Large intestine (tissue), 3 donors: ENCODE results near the gene LIMCH1. TPM values are rescaled to one million over a fixed set of nuclear protein-coding genes. Genes with fewer than 3 reads are reported as not detected.

ENCODE experiments used
- DNase-seq, 2 donors: peaks; one replicate each; pipeline versions ENCODE4 v3.0.0 to v3.0.0-alpha.2; 2013
- H3K27ac ChIP-seq: one replicate; pipeline ENCODE4 v1.5.1; 2013; ENCODE audit warnings: low read length
- H3K27me3 ChIP-seq: 2 replicates; pipeline ENCODE4 v1.6.1; 2013; ENCODE audit warnings: low read length; ENCODE audit not compliant: control insufficient read depth, insufficient read depth
- H3K36me3 ChIP-seq: 2 replicates; pipeline ENCODE4 v1.6.1; 2013; ENCODE audit warnings: low read length; ENCODE audit not compliant: control insufficient read depth, insufficient read depth
- H3K4me1 ChIP-seq: one replicate; pipeline ENCODE4 v1.6.1; 2013; ENCODE audit warnings: low read length; ENCODE audit not compliant: control insufficient read depth, insufficient read depth
- H3K4me3 ChIP-seq: one replicate; pipeline ENCODE4 v1.5.1; 2013; ENCODE audit warnings: low read length
- H3K9me3 ChIP-seq: one replicate; pipeline ENCODE4 v1.6.1; 2013; ENCODE audit warnings: mild to moderate bottlenecking, low read depth, low read length, moderate library complexity; ENCODE audit not compliant: control insufficient read depth
- WGBS: methylation state at CpG from one replicate; pipeline ENCODE4 v1.1.5; 2013; ENCODE audit warnings: low lambda C conversion rate; ENCODE audit not compliant: insufficient coverage; 5-methylcytosine and 5-hydroxymethylcytosine counted together
- polyA plus RNA-seq: library from polyadenylated mRNA; unstranded; fragments of 120-200 nt; gene quantifications from one replicate; pipeline ENCODE4 v1.2.1, GENCODE V29; 2013

The LIMCH1 gene
- polyA plus RNA-seq, 1 donor, result 18.6 TPM

DNA sequence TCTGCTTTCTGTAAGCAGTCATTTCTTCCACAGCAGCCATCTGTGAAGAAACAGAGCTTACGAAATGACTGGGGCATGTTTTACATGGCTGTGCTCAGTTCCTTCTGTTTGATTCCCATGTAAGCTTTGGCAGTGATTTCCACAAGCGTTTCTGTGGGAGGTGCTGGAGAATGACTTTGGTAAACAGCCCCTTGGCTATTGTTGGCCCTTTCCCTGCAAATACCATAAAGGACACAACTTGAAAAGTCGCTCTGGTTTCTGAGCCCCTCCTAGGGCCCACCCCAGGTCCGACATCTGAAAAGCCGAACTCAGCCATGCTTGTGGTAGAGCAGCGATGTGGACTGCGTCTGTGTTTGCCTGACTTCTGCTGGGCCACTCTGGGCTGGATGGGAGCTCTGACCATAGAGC lies 3.7 kb downstream of the LIMCH1 start:
- no peak overlapping the region for H3K27ac ChIP-seq

DNA sequence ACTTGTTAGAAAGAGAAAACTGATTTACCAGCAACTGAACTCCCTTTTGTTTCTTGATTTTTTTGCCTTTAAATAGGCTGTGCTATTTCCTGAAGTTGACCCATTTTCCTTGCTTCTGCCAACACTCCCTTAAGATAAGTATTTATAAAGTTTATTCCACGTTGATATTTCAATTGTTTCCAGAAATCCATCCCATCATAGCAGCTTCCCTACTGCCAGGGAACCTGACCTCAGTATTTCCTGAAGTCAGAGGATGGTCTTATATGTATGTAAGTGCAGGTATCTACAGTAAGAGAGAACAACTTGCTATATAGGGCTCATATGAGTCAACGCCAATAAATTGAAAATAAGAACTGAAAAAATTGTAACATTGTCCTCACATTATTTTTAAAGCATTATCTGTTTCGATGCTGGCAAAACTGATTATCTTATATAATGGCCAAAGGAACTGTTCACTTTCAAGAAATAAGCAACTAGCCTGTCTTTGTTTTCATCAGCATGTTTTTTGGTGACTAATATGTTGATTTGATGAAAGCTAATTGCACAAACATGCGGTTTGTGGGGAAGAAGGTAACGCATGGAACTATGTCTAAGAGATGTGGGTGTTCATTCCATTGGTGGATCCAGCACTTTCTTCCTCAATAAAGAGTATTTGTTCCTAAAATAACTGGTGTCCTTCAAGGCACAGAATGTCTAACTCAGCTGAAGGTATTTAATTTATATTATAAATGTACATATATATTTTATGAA lies 4.7 kb downstream of the LIMCH1 start:
- Histone ChIP-seq H3K36me3 (no peaks in the 10 kb centered on the region), H3K4me1 (no peaks in the 10 kb centered on the region), H3K4me3 (no peak overlapping the region), H3K9me3 (no peaks in the 10 kb centered on the region), H3K27me3 (peaks cover 11% of the 10 kb centered on the region), H3K27ac (no peak overlapping the region)
- 88% methylated on average over 2 of the region's 5 CpGs for WGBS
- no peak for DNase-seq

More for the DNA sequence above, 3.7 kb downstream of the LIMCH1 start:
- no peak for DNase-seq
- Histone ChIP-seq H3K9me3 (no peaks in the 10 kb centered on the region), H3K36me3 (no peaks in the 10 kb centered on the region), H3K27me3 (peaks cover 12% of the 10 kb centered on the region), H3K4me3 (no peak overlapping the region), H3K4me1 (no peaks in the 10 kb centered on the region)
- WGBS, result no CpG with 5 or more reads among the region's 7 CpGs

DNA sequence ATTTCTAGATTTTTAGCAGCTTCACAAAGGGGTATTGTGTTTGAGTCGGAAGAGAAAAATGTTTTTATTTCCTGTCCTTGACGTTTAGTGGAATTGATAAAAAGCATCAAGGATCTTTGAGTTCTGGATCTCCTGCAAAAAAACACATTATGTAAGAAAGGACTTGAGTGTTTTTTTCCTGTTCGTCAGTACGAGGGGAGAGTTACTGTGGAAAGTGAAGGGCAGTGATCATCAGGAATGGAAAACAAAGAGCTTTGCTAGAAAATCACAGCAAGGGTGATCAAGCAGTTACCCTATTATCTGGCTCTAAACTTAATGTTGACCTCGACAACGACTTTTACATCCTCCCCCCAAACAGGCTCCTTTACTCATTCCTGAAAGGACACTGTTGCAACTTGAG lies 7.3 kb downstream of the LIMCH1 start:
- WGBS, result 60% methylated on average over 1 of the region's 6 CpGs
- H3K4me3 ChIP-seq, result no peak overlapping the region
- no peaks in the 10 kb centered on the region for H3K4me1 ChIP-seq
- no peaks in the 10 kb centered on the region for H3K36me3 ChIP-seq
- no peak overlapping the region for H3K27ac ChIP-seq
- no peaks in the 10 kb centered on the region for H3K27me3 ChIP-seq
- no peaks in the 10 kb centered on the region for H3K9me3 ChIP-seq
- DNase-seq, result no peak

DNA sequence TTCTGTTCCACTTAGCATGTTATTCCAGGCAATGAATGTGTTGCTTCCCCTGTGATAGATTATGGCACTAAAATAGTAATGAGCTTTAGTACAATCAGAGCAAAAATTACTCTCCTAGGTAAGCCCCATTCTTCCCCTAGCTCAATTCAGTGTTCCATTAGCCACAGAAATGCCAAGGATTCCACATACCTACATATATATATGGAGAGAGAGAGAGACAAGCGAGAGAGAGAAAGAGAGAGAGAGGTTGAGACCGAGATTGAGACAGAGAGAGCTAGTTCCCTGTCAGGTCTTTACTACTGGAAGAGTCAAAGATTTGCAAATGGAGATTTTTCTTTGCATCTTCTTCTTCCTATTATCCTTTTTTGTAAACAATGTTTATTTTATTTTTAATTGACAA lies 8.7 kb downstream of the LIMCH1 start:
- Histone ChIP-seq H3K27ac (no peak overlapping the region), H3K9me3 (no peaks in the 10 kb centered on the region), H3K36me3 (no peaks in the 10 kb centered on the region), H3K4me3 (no peak overlapping the region), H3K27me3 (no peaks in the 10 kb centered on the region), H3K4me1 (no peaks in the 10 kb centered on the region)
- 83% methylated on average over 2 of the region's 2 CpGs for WGBS
- no peak for DNase-seq

DNA sequence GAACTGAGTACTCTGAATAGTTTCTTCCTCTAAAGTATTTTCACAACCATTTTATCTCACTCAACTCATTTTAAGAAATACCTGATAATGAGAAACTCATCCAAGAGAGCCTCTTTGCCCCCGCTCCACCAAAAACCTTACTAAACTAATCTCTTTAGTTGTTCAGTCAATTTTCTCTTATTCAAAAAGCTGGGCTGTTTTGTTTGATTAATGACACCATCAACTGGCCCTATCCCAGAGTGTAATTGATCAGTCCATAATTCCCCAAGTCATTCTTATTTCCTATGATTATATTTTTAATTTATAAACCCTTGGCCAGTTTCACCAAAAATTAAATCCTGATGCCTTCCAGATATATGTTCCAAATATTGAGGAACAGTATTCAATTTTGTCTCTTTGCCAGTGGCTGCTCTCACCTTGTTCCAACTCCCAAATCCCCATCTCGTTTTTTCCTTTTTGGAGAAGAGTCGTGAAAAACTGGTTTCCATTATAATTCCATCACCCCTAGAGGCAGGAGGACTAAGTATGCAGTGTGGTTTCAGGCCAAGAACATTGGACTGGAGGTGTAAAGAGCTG lies 10.4 kb downstream of the LIMCH1 start:
- H3K36me3 ChIP-seq, result no peaks in the 10 kb centered on the region
- no peaks in the 10 kb centered on the region for H3K4me1 ChIP-seq
- WGBS, result no CpG with 5 or more reads among the region's 3 CpGs
- H3K9me3 ChIP-seq, result no peaks in the 10 kb centered on the region
- H3K27ac ChIP-seq, result no peak overlapping the region
- no peak overlapping the region for H3K4me3 ChIP-seq
- no peaks in the 10 kb centered on the region for H3K27me3 ChIP-seq
- no peak for DNase-seq

- H3K27ac ChIP-seq, result no peak overlapping the region
- no peak overlapping the region for H3K4me3 ChIP-seq
- DNase-seq, result no peak
Observed at GRCh38 chr4:41549478-41549877, 11.5 kb downstream of the LIMCH1 start.

DNA sequence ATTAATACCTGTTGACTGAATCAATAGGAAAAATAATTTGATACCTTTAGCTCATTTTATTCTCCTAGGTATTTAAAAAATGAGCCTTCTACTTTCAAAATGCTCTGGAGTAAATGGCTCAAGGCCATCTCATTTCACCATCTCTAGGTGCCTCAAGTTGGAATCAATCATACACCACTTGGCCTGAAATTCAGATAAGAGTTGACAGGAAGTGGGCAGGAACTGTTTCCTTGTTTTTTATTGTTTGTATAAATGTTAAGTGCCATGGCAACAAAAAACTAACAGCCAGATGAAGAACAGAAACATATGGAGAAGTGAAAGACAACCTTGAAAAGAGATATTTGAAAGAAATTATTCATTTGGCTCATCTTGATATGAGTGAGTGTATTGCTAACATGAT lies 12.4 kb downstream of the LIMCH1 start:
- Histone ChIP-seq H3K9me3 (no peaks in the 10 kb centered on the region), H3K27ac (no peak overlapping the region)

More at GRCh38 chr4:41549478-41549877, 11.5 kb downstream of the LIMCH1 start:
- Histone ChIP-seq H3K27me3 (no peaks in the 10 kb centered on the region), H3K9me3 (no peaks in the 10 kb centered on the region), H3K4me1 (no peaks in the 10 kb centered on the region), H3K36me3 (no peaks in the 10 kb centered on the region)
- WGBS, result 89% methylated on average over 1 of the region's 3 CpGs

DNA sequence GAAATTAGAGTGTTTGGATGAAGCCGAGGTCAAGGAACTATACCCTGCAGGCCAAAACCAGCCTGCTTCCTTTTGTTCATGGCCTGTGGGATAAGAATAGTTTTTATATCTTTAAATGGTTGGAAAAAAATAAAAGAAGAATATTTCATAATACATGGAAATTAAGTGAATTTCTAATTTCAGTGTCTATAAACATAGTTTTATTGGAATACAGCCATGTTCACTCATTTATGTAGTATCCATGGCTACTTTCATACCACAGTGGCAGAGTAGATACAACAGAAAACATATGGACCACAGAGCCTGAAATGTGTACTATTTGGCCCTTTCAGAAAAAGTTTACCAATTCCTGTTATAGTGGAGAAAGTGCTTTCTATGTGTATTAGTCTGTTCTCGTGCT lies 13.6 kb downstream of the LIMCH1 start:
- Histone ChIP-seq H3K36me3 (no peaks in the 10 kb centered on the region), H3K27me3 (no peaks in the 10 kb centered on the region), H3K27ac (no peak overlapping the region), H3K9me3 (no peaks in the 10 kb centered on the region), H3K4me1 (no peaks in the 10 kb centered on the region), H3K4me3 (no peak overlapping the region)
- DNase-seq, result no peak
- no CpG with 5 or more reads among the region's 2 CpGs for WGBS

More for the DNA sequence above, 12.4 kb downstream of the LIMCH1 start:
- DNase-seq, result no peak
- Histone ChIP-seq H3K4me1 (no peaks in the 10 kb centered on the region), H3K36me3 (no peaks in the 10 kb centered on the region), H3K27me3 (no peaks in the 10 kb centered on the region), H3K4me3 (no peak overlapping the region)

DNA sequence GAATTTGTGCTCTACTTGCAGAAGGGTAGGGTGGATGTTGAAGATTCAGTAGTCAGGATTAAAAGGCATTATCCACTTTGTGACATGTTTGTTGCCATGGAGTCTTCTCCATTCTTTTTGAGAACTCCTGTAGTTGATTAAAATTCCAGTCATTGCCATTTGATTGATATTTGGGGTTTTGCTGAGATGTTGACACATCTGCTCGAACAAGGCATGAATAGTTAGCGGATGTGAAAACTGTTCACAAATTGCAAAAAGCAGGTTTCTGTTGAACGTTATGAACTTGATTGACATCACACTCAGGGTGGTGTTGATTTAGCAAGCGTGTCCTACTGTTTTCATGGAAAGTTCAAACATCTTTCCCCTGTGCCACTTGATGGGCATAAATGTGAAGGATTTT lies 16.9 kb downstream of the LIMCH1 start:
- Histone ChIP-seq H3K27me3 (no peaks in the 10 kb centered on the region), H3K27ac (no peak overlapping the region), H3K4me1 (no peaks in the 10 kb centered on the region), H3K4me3 (no peak overlapping the region), H3K9me3 (no peaks in the 10 kb centered on the region), H3K36me3 (no peaks in the 10 kb centered on the region)
- WGBS, result 67% methylated on average over 1 of the region's 4 CpGs
- DNase-seq, result no peak

DNA sequence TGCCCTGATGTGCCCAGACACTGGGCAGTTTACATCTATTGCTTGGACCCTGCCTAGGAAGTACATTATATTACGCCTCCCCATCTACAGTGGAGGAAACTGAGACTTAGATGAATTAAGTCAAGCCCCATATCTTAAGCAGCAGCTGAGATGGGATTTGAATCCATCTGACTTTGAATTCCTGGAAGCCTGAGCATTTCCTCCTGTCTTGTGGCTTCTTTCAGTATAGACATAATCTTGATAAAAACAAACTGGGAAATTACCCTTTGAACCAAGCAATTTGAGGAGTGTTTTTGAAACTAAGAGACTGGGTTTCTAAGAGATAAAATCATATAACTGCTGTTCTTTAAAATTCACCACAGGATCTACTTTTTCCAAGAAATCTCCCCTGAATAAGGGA lies 18.6 kb downstream of the LIMCH1 start:
- H3K27me3 ChIP-seq, result no peaks in the 10 kb centered on the region
- no peak for DNase-seq
- H3K4me1 ChIP-seq, result no peaks in the 10 kb centered on the region
- no CpG with 5 or more reads among the region's 1 CpG for WGBS
- no peak overlapping the region for H3K27ac ChIP-seq
- H3K36me3 ChIP-seq, result no peaks in the 10 kb centered on the region
- H3K4me3 ChIP-seq, result no peak overlapping the region
- no peaks in the 10 kb centered on the region for H3K9me3 ChIP-seq
